Choroid plexus epithelial cell (primary cell): ENCODE measurements around the gene NPIPA1.
"Not testable (repeated sequence)": the region's sequence is repeated elsewhere in the genome, so short reads cannot be mapped to it uniquely, and the experiment has no call there.

Experiments used
- DNase-seq: peaks from one replicate; pipeline ENCODE4 v3.0.0-alpha.2; 2010; ENCODE audit warnings: low read depth
- H3K4me3 ChIP-seq: 2 replicates; pipeline ENCODE4 v1.5.1; 2011; ENCODE audit warnings: low read depth, mild to moderate bottlenecking, control low read depth, low read length, moderate library complexity
- CTCF ChIP-seq: conservative IDR thresholded peaks from 2 replicates; pipeline ENCODE4 v1.5.1; 2011; ENCODE audit warnings: low read depth, mild to moderate bottlenecking, control low read depth, inconsistent platforms, low read length, moderate library complexity

Gene NPIPA1

GRCh38 chr16:14958970-14959369 lies 21.7 kb downstream of the NPIPA1 start:
- no peak overlapping the region for H3K4me3 ChIP-seq
- no peak for TF ChIP-seq CTCF

GRCh38 chr16:14961405-14962186 lies 24.4 kb downstream of the NPIPA1 start:
- TF ChIP-seq CTCF = no peak
- no peak for DNase-seq
- no peak overlapping the region for H3K4me3 ChIP-seq

More at GRCh38 chr16:14958970-14959369, 21.7 kb downstream of the NPIPA1 start:
- DNase-seq = no peak

GRCh38 chr16:14963281-14964173 lies 26.3 kb downstream of the NPIPA1 start:
- TF ChIP-seq CTCF = no peak
- no peak overlapping the region for H3K4me3 ChIP-seq
- no peak for DNase-seq

- H3K4me3 ChIP-seq = no peak overlapping the region
- no peak for DNase-seq
- no peak for TF ChIP-seq CTCF
Observed at GRCh38 chr16:14965328-14965727, 28.1 kb downstream of the NPIPA1 start.

- H3K4me3 ChIP-seq, DNase-seq: not testable (repeated sequence)
Observed at GRCh38 chr16:14969795-14970194, 32.6 kb downstream of the NPIPA1 start.

- not testable (repeated sequence) for DNase-seq
Observed at GRCh38 chr16:14971621-14972228, 34.5 kb downstream of the NPIPA1 start.

GRCh38 chr16:14973785-14974322 lies 36.6 kb downstream of the NPIPA1 start:
- H3K4me3 ChIP-seq = peak overlapping the region; percentile 86
- not testable (repeated sequence) for DNase-seq

More at GRCh38 chr16:14971621-14972228, 34.5 kb downstream of the NPIPA1 start:
- H3K4me3 ChIP-seq = not testable (repeated sequence)

- peak; percentile 56 for DNase-seq
- peak overlapping the region; percentile 86 for H3K4me3 ChIP-seq
Observed at GRCh38 chr16:14974331-14974655, 37.0 kb downstream of the NPIPA1 start.

- peak within 1 kb of the TSS; percentile 86 for H3K4me3 ChIP-seq
- DNase-seq = peak; percentile 90
Observed at GRCh38 chr16:14974656-14975417, 37.6 kb downstream of the NPIPA1 start, which contains the start of gene PDXDC1. Gene PDXDC1 (plus strand): TSS chr16:14975026. CDS start chr16:14975200, 174 bp downstream.

- peak; percentile 16 for DNase-seq
- peak overlapping the region; percentile 86 for H3K4me3 ChIP-seq
Observed at GRCh38 chr16:14975418-14976194, 38.4 kb downstream of the NPIPA1 start.

- H3K4me3 ChIP-seq, DNase-seq: not testable (repeated sequence)
Observed at GRCh38 chr16:14976971-14977736, 39.9 kb downstream of the NPIPA1 start.

GRCh38 chr16:14978281-14978680 lies 41.0 kb downstream of the NPIPA1 start:
- H3K4me3 ChIP-seq, DNase-seq: not testable (repeated sequence)
